ENCODE data around the gene RAB38. TPM values are rescaled to one million over a fixed set of nuclear protein-coding genes. Genes with fewer than 3 reads are reported as not detected.
A peak's percentile ranks its signal among the peaks of the same experiment; 100 is the strongest.

Gene RAB38
- 0.15 TPM for total RNA-seq (2021; ENCODE audit: unreplicated experiment)
- 0.30 TPM for polyA plus RNA-seq (2012; ENCODE audit: insufficient read length)
- percentile 20 among the genes with signal in this experiment for Bru-seq, nascent RNA
- percentile 21 among the genes with signal in this experiment for BruChase-seq, experiment 1, labeled RNA remaining after a 2-hour chase
- percentile 19 among the genes with signal in this experiment for BruChase-seq, experiment 2, labeled RNA remaining after a 6-hour chase
- long read RNA-seq: 0 reads

GRCh38 chr11:88174709-88175568, at the start of gene RAB38:
TSS of gene RAB38 (minus strand) at chr11:88175443. CDS start at chr11:88175384, 59 bp downstream.
- TF ChIP-seq TCF7L2 (IDR thresholded peaks at IDR 0.05; ENCODE audit: low read depth, low read length) (no peak), SIN3A (IDR thresholded peaks at IDR 0.05; ENCODE audit: borderline replicate concordance, insufficient read depth, low read depth, low read length) (no peak), REST (IDR thresholded peaks at IDR 0.05; ENCODE audit: insufficient read depth in 1 of 2, low read depth in 2 of 2, low read length in 1 of 2) (no peak)
- H3K4me3 ChIP-seq (ENCODE audit: low read depth in 2 of 2, low read length in 2 of 2): peak within 1 kb of the TSS; percentile 43 to 61
- no TSS peak for BruUV-seq (replicated peaks)
- peaks cover 3% of the 10 kb centered on the region for H3K36me3 ChIP-seq (ENCODE audit: control insufficient read depth, insufficient read depth, low read length)
- H3K27ac ChIP-seq (ENCODE audit: low read length): no peak within 1 kb of the TSS
- DNase-seq (ENCODE audit: low read depth, low spot score): no peak
- peak; percentile 78 for ATAC-seq
- no peaks in the 10 kb centered on the region for H3K4me1 ChIP-seq (ENCODE audit: control insufficient read depth, insufficient read depth, low read length)
- CTCF ChIA-PET: interaction anchor here (0.6 kb wide), 1 partner anchor 754 kb away, joined by 3 read pairs; no protein-coding TSS in a partner anchor
- POLR2A ChIA-PET: no interaction called here
- H3K9me3 ChIP-seq (ENCODE audit: control insufficient read depth, insufficient read depth, low read depth, low read length): no peaks in the 10 kb centered on the region
- in situ Hi-C loops (cut with HindIII; ENCODE audit: low pct_unique_long_range_greater_than_20kb, low sequenced_read_pairs) (no loop called here), intact Hi-C loops (cut with micrococcal nuclease; ENCODE audit: unreplicated experiment) (no loop called here)
- peaks cover 3% of the 10 kb centered on the region for H3K27me3 ChIP-seq (ENCODE audit: control insufficient read depth, insufficient read depth, low read length)

- Histone ChIP-seq H3K4me3 (ENCODE audit: low read depth in 2 of 2, low read length in 2 of 2) (no peak overlapping the region), H3K9me3 (ENCODE audit: control insufficient read depth, insufficient read depth, low read depth, low read length) (no peaks in the 10 kb centered on the region), H3K27me3 (ENCODE audit: control insufficient read depth, insufficient read depth, low read length) (no peaks in the 10 kb centered on the region), H3K27ac (ENCODE audit: low read length) (no peak overlapping the region), H3K4me1 (ENCODE audit: control insufficient read depth, insufficient read depth, low read length) (no peaks in the 10 kb centered on the region), H3K36me3 (ENCODE audit: control insufficient read depth, insufficient read depth, low read length) (no peaks in the 10 kb centered on the region)
- in situ Hi-C loops (cut with HindIII; ENCODE audit: low pct_unique_long_range_greater_than_20kb, low sequenced_read_pairs) (no loop called here), intact Hi-C loops (cut with micrococcal nuclease; ENCODE audit: unreplicated experiment) (no loop called here)
- ChIA-PET CTCF (no interaction called here), POLR2A (no interaction called here)
- DNase-seq (ENCODE audit: low read depth, low spot score) (no peak), ATAC-seq (no peak)
- no peak for TF ChIP-seq REST (IDR thresholded peaks at IDR 0.05; ENCODE audit: insufficient read depth in 1 of 2, low read depth in 2 of 2, low read length in 1 of 2)
- TF ChIP-seq POLR2AphosphoS5 (IDR thresholded peaks at IDR 0.05; ENCODE audit: low read depth, low read length): no peak
- no peak for TF ChIP-seq TCF7L2 (IDR thresholded peaks at IDR 0.05; ENCODE audit: low read depth, low read length)
- TF ChIP-seq CTCF (IDR thresholded peaks at IDR 0.05): no peak
- TF ChIP-seq SIN3A (IDR thresholded peaks at IDR 0.05; ENCODE audit: borderline replicate concordance, insufficient read depth, low read depth, low read length): no peak
- BruUV-seq (replicated peaks): no TSS peak
Measured at GRCh38 chr11:88213406-88213805, 38.2 kb upstream of the RAB38 start.
